Measurements from ENCODE around the gene IFI44L. TPM values are rescaled to one million over a fixed set of nuclear protein-coding genes. Genes with fewer than 3 reads are reported as not detected.

The IFI44L gene
- total RNA-seq, 2 experiments from 2014 or later = 79.2 to 79.7 TPM

- no peak overlapping the region for H3K27ac Mint-ChIP-seq
- H3K4me1 Mint-ChIP-seq (ENCODE audit: low read depth) = peaks cover 11% of the 10 kb centered on the region
- no peaks in the 10 kb centered on the region for H3K9me3 Mint-ChIP-seq
- intact Hi-C loops (cut with micrococcal nuclease) = no loop called here
- DNase-seq = peak; percentile 42
- CTCF ChIA-PET = interaction anchor here (1.1 to 7.8 kb wide), 6 partner anchors 23 to 527 kb away, joined by 3 to 88 read pairs (median 6); partner anchors contain the start of genes IFI44 and IFI44L
- H3K27me3 Mint-ChIP-seq (ENCODE audit: low read depth) = no peaks in the 10 kb centered on the region
- H3K36me3 Mint-ChIP-seq (ENCODE audit: low read depth) = no peaks in the 10 kb centered on the region
- H3K4me3 Mint-ChIP-seq = no peak overlapping the region
Measured at GRCh38 chr1:78673120-78673519, 52.9 kb downstream of the IFI44L start.

DNA sequence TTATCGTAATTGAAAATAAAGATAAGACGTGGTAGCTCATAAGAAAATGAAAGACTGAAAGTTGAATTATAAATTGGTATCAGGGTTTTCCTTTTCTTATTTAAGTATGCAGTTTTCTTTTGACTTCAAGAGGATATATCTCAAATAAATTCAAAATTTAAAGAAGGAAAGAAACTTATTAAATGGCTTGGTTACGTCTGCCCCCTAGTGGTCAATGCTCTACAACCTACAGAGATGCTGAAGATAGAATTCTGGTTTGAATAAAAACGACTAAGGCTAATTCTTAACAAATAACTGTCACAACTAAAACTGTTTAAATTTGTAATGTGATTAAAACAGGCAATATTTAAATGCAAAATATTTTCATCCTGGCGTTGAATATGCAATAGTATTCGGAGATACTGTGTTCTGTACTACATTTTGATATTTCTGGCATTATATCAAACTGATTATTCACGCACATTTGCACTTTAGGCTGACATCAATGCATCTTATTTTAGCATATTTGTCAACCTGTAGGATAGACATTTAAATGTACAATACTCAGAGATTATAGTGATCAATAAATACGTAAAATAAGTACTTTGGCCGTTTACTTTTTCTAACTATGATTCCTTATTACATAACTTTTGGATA is 56.2 kb downstream of the IFI44L start:
- no peak overlapping the region for H3K27ac Mint-ChIP-seq
- intact Hi-C loops (cut with micrococcal nuclease) = loop anchor here (1.0 to 5.0 kb wide), 6 partner anchors 25 to 546 kb away; no protein-coding TSS in a partner anchor
- H3K4me3 Mint-ChIP-seq = no peak overlapping the region
- CTCF ChIA-PET = interaction anchor here (0.9 to 7.8 kb wide), 12 partner anchors 10 to 545 kb away, joined by 3 to 88 read pairs (median 4); partner anchors contain the start of genes IFI44 and IFI44L
- no peaks in the 10 kb centered on the region for H3K36me3 Mint-ChIP-seq (ENCODE audit: low read depth)
- no peaks in the 10 kb centered on the region for H3K9me3 Mint-ChIP-seq
- H3K4me1 Mint-ChIP-seq (ENCODE audit: low read depth) = peaks cover 6% of the 10 kb centered on the region
- DNase-seq = peak; percentile 75
- H3K27me3 Mint-ChIP-seq (ENCODE audit: low read depth) = peaks cover 3% of the 10 kb centered on the region

- Mint-ChIP-seq H3K27ac (no peak overlapping the region), H3K27me3 (ENCODE audit: low read depth) (peaks cover 3% of the 10 kb centered on the region), H3K4me1 (ENCODE audit: low read depth) (peaks cover under 1% of the 10 kb centered on the region), H3K4me3 (no peak overlapping the region), H3K36me3 (ENCODE audit: low read depth) (no peaks in the 10 kb centered on the region), H3K9me3 (no peaks in the 10 kb centered on the region)
- intact Hi-C loops (cut with micrococcal nuclease) = loop anchor here (1.0 to 5.0 kb wide), 6 partner anchors 26 to 547 kb away; no protein-coding TSS in a partner anchor
- no peak for DNase-seq
- CTCF ChIA-PET = interaction anchor here (1.2 to 3.2 kb wide), 4 partner anchors 57 to 546 kb away, joined by 3 to 28 read pairs (median 8); partner anchors contain the start of gene IFI44L
Measured at GRCh38 chr1:78676993-78677392, 56.7 kb downstream of the IFI44L start.

DNA sequence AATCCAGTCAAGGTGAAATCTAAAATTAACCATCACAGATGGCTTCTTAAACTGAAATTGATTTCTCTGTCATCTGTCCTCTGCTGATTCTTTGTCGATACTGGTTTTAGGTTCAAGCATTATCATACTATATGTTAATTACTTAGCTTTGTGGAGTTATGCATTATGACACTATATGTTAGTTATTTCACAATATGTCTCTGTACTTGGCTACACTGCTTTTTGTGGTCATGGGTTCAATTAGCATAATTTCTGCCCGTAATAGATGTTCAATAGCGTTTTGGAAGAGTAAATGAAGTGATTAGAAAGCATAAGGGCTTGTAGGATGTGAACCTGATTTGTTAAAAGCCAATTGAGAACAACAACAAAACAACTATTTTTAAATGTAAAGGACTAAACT is 57.5 kb downstream of the IFI44L start:
- no peaks in the 10 kb centered on the region for H3K4me1 Mint-ChIP-seq (ENCODE audit: low read depth)
- H3K4me3 Mint-ChIP-seq = no peak overlapping the region

GRCh38 chr1:78678324-78678723 is 58.1 kb downstream of the IFI44L start:
- Mint-ChIP-seq H3K4me1 (ENCODE audit: low read depth) (no peaks in the 10 kb centered on the region), H3K4me3 (no peak overlapping the region), H3K9me3 (no peaks in the 10 kb centered on the region), H3K36me3 (ENCODE audit: low read depth) (no peaks in the 10 kb centered on the region), H3K27me3 (ENCODE audit: low read depth) (peaks cover 3% of the 10 kb centered on the region), H3K27ac (no peak overlapping the region)
- intact Hi-C loops (cut with micrococcal nuclease) = loop anchor here (5.0 kb wide), 1 partner anchor 159 kb away; no protein-coding TSS in a partner anchor
- DNase-seq = peak; percentile 22
- CTCF ChIA-PET = interaction anchor here (0.8 to 3.2 kb wide), 7 partner anchors 13 to 535 kb away, joined by 3 to 28 read pairs (median 4); partner anchors contain the start of gene IFI44L

More for the DNA sequence above, 57.5 kb downstream of the IFI44L start:
- intact Hi-C loops (cut with micrococcal nuclease) = loop anchor here (5.0 kb wide), 1 partner anchor 160 kb away; no protein-coding TSS in a partner anchor
- H3K27ac Mint-ChIP-seq = no peak overlapping the region
- no peaks in the 10 kb centered on the region for H3K36me3 Mint-ChIP-seq (ENCODE audit: low read depth)
- H3K27me3 Mint-ChIP-seq (ENCODE audit: low read depth) = peaks cover 3% of the 10 kb centered on the region
- CTCF ChIA-PET = interaction anchor here (0.6 to 3.2 kb wide), 9 partner anchors 12 to 546 kb away, joined by 3 to 28 read pairs (median 3); partner anchors contain the start of gene IFI44L
- H3K9me3 Mint-ChIP-seq = no peaks in the 10 kb centered on the region
- DNase-seq = no peak

DNA sequence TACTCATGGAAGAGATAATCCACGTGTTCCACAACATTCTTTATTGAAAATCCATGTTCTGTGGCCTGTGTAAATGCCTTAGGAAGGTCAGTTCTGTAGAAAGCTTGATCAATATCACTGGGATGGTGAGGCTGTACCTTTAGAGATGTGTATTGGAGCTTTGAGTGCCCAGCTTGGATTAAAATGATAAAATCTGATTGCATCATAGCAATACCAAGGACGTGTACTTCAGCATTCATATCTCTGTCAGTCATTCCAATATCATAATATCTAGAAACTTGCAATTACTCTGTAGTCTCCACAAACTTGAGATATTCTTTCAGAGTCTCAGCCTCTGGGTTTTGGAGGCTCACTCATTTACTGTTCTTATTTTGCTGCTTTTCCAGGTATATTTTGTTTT is 61.0 kb downstream of the IFI44L start:
- Mint-ChIP-seq H3K4me1 (ENCODE audit: low read depth) (no peaks in the 10 kb centered on the region), H3K27ac (no peak overlapping the region), H3K9me3 (no peaks in the 10 kb centered on the region), H3K27me3 (ENCODE audit: low read depth) (peaks cover 3% of the 10 kb centered on the region), H3K36me3 (ENCODE audit: low read depth) (no peaks in the 10 kb centered on the region), H3K4me3 (no peak overlapping the region)
- intact Hi-C loops (cut with micrococcal nuclease) = no loop called here
- DNase-seq = no peak
- CTCF ChIA-PET = interaction anchor here (2.0 kb wide), 1 partner anchor 64 kb away, joined by 9 read pairs; no protein-coding TSS in a partner anchor

- CTCF ChIA-PET = no interaction called here
- intact Hi-C loops (cut with micrococcal nuclease) = no loop called here
- Mint-ChIP-seq H3K9me3 (no peaks in the 10 kb centered on the region), H3K4me3 (no peak overlapping the region), H3K27ac (no peak overlapping the region), H3K27me3 (ENCODE audit: low read depth) (peaks cover 3% of the 10 kb centered on the region), H3K36me3 (ENCODE audit: low read depth) (no peaks in the 10 kb centered on the region), H3K4me1 (ENCODE audit: low read depth) (no peaks in the 10 kb centered on the region)
- DNase-seq = no peak
Measured at GRCh38 chr1:78682496-78682895, 62.2 kb downstream of the IFI44L start.

- intact Hi-C loops (cut with micrococcal nuclease) = no loop called here
- DNase-seq = no peak
- H3K36me3 Mint-ChIP-seq (ENCODE audit: low read depth) = no peaks in the 10 kb centered on the region
Measured at GRCh38 chr1:78683079-78683478, 62.8 kb downstream of the IFI44L start.

GRCh38 chr1:78687315-78687714 is 67.1 kb downstream of the IFI44L start:
- intact Hi-C loops (cut with micrococcal nuclease) = no loop called here
- peaks cover 5% of the 10 kb centered on the region for H3K27me3 Mint-ChIP-seq (ENCODE audit: low read depth)
- no peak overlapping the region for H3K27ac Mint-ChIP-seq
- CTCF ChIA-PET = no interaction called here
- H3K4me1 Mint-ChIP-seq (ENCODE audit: low read depth) = no peaks in the 10 kb centered on the region
- no peaks in the 10 kb centered on the region for H3K9me3 Mint-ChIP-seq
- no peak for DNase-seq
- H3K4me3 Mint-ChIP-seq = no peak overlapping the region
- H3K36me3 Mint-ChIP-seq (ENCODE audit: low read depth) = no peaks in the 10 kb centered on the region

More at GRCh38 chr1:78683079-78683478, 62.8 kb downstream of the IFI44L start:
- Mint-ChIP-seq H3K4me3 (no peak overlapping the region), H3K27me3 (ENCODE audit: low read depth) (peaks cover 3% of the 10 kb centered on the region), H3K4me1 (ENCODE audit: low read depth) (no peaks in the 10 kb centered on the region), H3K27ac (no peak overlapping the region), H3K9me3 (no peaks in the 10 kb centered on the region)
- CTCF ChIA-PET = interaction anchor here (0.6 to 1.2 kb wide), 3 partner anchors 9 to 599 kb away, joined by 3 read pairs; no protein-coding TSS in a partner anchor

GRCh38 chr1:78687914-78688313 is 67.7 kb downstream of the IFI44L start:
- Mint-ChIP-seq H3K27me3 (ENCODE audit: low read depth) (peaks cover 5% of the 10 kb centered on the region), H3K4me3 (no peak overlapping the region), H3K9me3 (no peaks in the 10 kb centered on the region), H3K36me3 (ENCODE audit: low read depth) (no peaks in the 10 kb centered on the region), H3K4me1 (ENCODE audit: low read depth) (no peaks in the 10 kb centered on the region), H3K27ac (no peak overlapping the region)
- CTCF ChIA-PET = no interaction called here
- DNase-seq = no peak
- intact Hi-C loops (cut with micrococcal nuclease) = no loop called here

DNA sequence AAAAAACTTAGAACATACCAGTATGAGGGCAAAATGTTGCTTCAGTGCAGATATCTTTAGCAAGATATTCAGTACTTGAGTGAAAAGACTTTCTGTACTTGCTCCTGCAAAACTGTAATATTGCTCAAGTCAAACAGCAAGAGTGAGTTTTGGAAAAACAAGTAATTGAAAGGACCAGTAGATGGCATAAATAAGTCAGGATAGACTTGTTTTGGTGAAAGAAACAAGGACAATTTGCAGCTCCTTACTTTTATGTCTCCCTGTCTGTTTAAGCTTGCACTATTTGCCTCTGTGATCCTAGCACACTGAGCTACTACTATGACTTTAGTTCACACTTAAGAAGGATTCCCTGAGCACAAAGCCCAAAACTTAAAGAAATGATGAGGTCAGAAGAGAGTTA is 68.4 kb downstream of the IFI44L start:
- Mint-ChIP-seq H3K4me1 (ENCODE audit: low read depth) (no peaks in the 10 kb centered on the region), H3K9me3 (no peaks in the 10 kb centered on the region), H3K27ac (no peak overlapping the region), H3K4me3 (no peak overlapping the region), H3K36me3 (ENCODE audit: low read depth) (no peaks in the 10 kb centered on the region), H3K27me3 (ENCODE audit: low read depth) (peaks cover 5% of the 10 kb centered on the region)
- DNase-seq = no peak
- intact Hi-C loops (cut with micrococcal nuclease) = no loop called here
- CTCF ChIA-PET = interaction anchor here (1.0 kb wide), 1 partner anchor 27 kb away, joined by 3 read pairs; no protein-coding TSS in a partner anchor

- Mint-ChIP-seq H3K27me3 (ENCODE audit: low read depth) (peaks cover 5% of the 10 kb centered on the region), H3K4me3 (no peak overlapping the region), H3K4me1 (ENCODE audit: low read depth) (no peaks in the 10 kb centered on the region), H3K9me3 (no peaks in the 10 kb centered on the region), H3K27ac (no peak overlapping the region), H3K36me3 (ENCODE audit: low read depth) (no peaks in the 10 kb centered on the region)
- CTCF ChIA-PET = no interaction called here
- no peak for DNase-seq
- intact Hi-C loops (cut with micrococcal nuclease) = no loop called here
Measured at GRCh38 chr1:78690516-78690915, 70.3 kb downstream of the IFI44L start.

All from activated naive CD4-positive, alpha-beta T cell treated with anti-CD3 and anti-CD28 coated beads for 36 hours (primary cell).